ENCODE data around the gene PIM3.
"Not testable (repeated sequence)": the region's sequence is repeated elsewhere in the genome, so short reads cannot be mapped to it uniquely, and the experiment has no call there.

Gene PIM3

DNA sequence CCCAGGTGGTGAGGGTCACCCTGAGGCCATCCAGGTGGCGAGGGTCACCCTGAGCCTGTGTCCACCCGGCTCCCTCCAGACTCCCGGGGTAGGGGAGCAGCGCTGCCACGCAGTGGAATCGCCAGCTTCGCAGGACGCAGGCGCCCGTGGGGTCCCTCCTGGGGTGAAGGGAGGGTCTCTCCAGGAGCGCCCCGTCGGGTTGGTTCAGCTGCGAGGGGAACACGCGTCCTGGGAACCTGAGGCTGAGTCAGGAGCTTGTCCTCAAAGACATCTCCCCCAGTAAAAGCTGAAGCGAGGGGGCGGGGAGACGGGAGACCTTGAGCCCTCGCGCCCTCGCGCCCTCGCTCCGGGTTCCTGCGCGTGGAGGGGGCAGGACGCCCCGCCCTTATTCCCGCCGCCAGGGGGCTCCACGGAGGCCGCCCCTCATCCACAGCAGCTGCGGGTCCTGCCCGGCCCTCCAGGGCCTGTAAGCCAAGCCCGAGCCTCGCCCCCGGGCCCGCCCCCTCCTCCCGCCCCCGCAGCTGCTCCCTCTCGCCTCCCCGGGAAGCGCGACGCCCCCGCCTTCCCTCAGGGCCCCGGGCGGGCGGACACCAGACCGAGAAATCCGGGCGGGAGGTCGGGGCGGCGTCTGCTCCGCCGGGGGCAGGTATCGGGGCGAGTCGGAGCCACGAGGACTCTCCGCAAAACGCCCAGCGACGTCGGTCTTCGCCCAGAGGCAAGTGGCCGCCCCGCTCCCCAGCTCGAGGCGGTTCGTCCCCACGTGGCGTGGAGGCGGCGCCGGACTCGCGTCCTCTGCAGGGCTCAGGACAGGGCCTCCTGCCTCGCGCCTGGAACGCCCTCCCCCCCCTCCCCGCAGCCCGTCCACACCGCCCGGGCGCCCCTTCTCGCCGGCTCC lies 22.8 kb downstream of the PIM3 start:
- no peak for DNase-seq (ENCODE audit: low read depth in 2 of 2)

DNA sequence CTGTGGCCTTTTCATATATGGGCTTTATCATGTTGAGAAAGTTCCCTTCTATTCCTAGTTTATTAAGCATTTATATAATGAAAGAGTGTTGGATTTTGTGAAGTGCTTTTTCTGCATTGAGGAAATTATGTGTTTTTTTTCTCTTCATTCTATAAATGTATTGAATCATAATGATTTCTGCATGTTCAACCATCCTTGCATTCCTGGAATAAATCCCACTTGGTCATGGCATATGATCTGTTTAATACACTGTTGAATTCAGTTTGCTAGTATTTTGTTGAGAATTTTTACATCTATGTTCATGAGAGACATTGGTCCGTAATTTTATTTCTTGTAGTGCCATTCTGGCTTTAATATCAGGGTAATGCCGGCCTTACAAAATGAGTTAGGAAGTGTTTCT lies 25.8 kb downstream of the PIM3 start:
- no peak for DNase-seq (ENCODE audit: low read depth in 2 of 2)

- DNase-seq (ENCODE audit: low read depth in 2 of 2) = not testable (repeated sequence)
These were observed 29.3 kb downstream of the PIM3 start for GRCh38 chr22:49989826-49990225.

GRCh38 chr22:49991167-49991566 lies 30.6 kb downstream of the PIM3 start:
- no peak for DNase-seq (ENCODE audit: low read depth in 2 of 2)

DNA sequence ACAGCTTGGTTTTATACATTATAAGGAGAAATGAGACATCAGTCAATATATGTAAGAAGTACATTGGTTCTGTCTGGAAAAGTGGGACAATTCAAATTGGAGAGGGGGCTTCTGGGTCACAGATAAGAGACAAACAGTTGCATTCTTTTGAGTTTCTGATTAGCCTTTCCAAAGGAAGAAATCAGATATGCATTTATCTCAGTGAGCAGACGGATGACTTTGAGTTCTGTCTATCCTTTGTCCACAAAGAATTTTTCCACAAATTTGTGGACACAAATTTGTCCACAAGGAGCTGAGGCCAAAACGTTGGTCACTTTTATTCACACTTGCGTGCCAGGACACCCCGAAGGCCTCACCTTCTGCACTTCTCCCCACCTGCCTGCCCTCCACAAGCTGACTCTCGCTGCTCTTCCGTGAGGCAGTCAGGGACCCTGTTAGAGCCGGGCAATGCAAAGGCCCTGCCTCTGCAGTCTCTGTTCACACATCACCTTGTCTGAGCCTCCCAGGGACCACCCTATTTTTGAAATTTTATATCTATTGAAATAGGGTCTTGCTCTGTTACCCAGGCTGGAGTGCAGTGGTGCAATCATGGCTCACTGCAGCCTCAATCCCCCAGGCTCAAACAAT lies 31.4 kb downstream of the PIM3 start:
- no peak for DNase-seq (ENCODE audit: low read depth in 2 of 2)

GRCh38 chr22:49992921-49993648 lies 32.5 kb downstream of the PIM3 start:
- DNase-seq (ENCODE audit: low read depth in 2 of 2) = peak; percentile 50 to 62

DNA sequence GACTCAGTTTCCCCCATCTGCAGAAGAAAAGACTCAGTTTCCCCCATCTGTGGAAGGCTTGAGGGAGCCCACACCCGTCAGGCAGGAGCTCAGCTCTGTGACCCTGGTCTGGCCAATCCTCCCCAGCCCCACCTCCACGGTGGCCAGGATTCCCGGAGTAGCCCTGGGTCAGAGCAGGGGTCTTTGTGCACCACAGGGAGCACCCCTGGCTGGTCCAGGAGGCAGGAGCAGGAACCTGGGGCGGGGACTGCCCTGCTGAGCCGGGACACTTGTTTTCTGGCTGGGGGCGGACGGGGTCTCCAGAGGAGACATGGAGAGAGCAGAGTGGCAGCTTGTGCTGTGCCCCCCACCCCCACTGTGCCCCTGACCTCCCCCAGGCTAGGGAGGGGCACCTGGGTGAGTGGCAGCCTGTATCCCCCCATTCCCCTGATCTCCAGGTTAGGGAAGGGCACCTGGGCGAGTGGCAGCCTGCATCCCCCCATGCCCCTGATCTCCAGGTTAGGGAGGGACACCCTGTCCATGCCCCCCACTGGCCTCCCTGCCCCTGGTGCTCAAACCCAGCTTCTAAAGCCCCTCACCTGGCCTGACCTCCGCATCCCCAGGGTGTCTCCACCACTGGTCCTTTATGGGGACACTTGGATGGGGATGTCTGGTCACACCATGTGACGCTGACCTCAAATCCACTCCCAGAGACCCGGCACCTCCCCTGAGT lies 33.2 kb downstream of the PIM3 start:
- DNase-seq (ENCODE audit: low read depth in 2 of 2) = no peak

DNA sequence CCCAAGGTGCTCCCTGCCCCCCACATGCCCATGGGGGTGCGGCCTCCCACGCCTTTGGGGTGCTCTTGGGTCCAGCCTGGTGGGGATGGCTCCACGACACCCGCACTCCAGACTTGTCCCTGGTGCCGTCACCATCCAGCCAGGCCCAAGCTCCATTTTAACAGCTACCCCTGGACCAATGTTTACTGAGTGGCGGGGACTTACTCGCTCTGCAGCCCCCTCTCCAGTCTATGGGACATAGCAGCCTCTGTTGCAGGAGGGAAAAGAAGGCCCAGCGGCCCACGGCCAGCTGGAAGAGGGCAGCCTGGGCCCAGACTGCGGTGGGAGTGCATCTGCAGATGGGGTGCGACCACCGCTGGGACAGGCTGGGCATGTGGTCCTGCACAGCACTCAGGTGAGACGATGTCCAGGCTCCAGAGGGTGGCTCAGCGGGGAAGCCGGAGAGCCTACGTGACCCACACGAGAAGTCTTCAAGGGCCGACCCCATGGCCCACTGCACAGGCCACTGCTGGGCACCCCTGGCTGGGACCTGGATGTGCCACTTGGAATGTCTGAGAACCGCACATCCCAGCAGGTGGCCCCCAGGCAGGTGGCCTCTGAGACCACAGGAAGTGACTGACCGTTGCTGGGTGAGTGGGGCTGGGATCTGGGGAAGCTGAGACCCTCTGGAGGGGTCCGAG lies 33.9 kb downstream of the PIM3 start:
- DNase-seq (ENCODE audit: low read depth in 2 of 2) = no peak

GRCh38 chr22:49995041-49995360 lies 34.4 kb downstream of the PIM3 start:
- DNase-seq (ENCODE audit: low read depth in 2 of 2) = no peak

DNA sequence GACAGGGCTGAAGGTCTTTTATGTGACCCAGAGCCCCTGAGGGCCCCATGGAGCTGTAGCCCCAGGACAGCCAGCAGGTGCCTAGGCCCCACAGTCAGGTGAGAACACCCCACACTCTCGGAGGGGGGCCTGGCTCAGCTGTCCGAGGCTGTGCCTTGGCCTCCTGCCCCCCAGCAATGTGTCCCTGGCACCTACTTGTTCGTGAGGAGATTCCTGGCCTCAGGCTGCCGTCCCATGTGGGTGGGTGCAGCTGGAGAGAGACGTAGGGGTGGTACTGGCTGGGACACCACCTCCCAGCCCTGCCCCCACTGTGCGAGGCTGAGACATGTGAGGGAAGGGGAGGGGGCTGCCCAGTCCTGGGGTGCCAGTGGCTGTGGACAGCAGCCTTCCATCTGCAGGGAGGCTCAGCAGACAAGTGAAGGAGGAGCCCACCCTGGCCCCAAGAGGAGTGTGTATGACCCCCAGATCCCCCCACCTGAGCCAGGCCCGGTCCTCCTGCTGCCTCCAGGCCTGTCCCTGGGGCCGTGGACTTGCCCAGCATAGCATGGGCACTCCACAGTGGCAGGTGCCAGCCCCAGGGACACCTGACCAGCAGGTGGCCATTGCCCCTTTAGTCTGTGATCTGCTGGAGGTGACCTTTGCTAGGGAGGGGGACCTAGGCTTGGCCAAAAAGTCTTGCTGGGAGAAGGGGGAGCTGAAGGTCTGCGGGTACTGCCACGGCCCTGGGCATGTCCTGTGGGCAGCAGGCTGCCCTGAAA lies 35.0 kb downstream of the PIM3 start:
- DNase-seq (ENCODE audit: low read depth in 2 of 2) = no peak

GRCh38 chr22:49996119-49996517 lies 35.5 kb downstream of the PIM3 start:
- DNase-seq (ENCODE audit: low read depth in 2 of 2) = no peak

DNA sequence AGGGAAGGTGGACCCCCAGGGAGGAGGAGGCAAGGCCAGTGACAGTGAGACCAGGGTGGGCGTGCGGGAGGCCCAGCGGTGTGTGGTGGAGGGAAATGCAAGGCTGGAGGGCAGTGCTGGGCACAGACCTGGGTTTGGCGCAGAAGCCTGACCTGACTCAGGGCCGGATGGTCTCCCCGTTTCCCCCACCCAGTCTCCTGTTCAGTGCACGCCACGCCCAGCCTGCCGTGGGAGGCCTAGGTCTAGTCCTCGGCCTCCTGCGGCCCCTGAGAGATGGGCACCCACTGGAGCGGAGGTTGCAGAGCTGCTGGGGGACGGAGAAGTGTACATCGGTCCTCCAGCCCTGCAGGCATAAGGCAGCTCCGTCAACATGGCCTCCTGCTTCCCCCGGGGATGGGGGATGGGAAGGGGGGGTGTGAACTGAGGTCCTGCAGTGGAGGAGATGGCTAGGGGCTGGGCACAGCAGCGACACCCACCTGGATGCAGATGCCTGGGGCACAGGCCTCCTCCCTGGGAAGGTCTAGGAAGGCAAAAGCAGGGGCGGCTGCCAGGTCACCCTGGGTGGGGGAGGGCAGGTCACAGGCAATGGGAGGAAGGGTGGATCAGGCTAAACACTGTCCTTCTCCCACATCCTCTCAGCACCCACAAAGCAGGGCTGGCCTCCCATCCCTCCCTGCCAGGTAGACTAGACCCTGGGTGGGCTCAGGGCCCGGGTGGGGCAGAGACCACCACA lies 36.1 kb downstream of the PIM3 start:
- DNase-seq (ENCODE audit: low read depth in 2 of 2) = no peak

GRCh38 chr22:49997251-49997599 lies 36.7 kb downstream of the PIM3 start:
- DNase-seq (ENCODE audit: low read depth in 2 of 2) = no peak

DNA sequence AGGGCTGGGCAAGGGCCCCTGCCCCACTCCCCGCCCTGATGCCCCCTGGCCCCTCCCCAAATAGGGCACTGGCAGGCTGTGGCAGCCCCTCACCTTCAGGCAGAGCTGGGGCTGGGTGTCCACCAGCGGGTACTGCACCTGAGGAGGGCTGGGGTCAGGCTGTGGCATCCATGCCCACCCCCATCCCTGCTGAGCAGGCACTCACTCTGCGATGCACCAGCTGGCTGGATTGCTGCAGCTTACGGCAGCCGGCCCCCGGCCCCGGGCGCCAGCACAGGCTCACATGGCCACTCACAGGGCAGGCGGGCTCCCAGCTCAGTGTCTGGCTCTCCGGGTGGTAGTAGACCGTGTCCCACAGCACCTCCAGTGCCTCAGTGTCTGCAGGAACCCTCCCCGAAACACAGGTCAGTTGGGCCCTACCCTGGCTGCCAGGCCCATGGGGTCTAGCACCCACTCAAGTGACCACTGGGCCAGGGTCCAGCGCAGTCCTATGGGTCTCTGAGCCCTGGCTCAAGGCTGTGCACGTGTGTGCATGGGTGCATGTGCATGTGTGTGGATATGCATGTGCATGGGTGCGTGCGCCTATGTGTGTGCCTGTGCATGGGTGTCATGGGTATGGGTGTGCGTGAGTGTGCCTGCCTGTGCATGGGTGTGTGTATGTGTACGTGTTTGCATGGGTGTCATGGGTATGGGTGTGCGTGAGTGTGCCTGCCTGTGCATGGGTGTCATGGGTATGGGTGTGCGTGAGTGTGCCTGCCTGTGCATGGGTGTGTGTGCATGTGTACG lies 37.6 kb downstream of the PIM3 start:
- DNase-seq (ENCODE audit: low read depth in 2 of 2) = no peak

DNA sequence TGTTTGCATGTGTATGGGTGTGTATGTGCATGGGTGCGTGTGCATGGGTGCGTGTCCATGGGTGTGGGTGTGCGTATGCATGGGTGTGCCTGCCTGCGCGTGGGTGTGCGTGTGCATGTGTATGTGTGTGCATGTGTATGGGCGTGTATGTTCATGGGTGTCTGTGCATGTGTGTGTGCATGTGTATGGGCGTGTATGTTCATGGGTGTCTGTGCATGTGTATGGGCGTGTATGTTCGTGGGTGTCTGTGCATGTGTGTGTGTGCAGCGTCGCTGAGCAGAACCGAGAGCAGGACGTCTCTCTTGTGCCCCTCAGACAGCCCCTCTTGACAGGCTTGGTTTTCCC lies 38.1 kb downstream of the PIM3 start:
- no peak for DNase-seq (ENCODE audit: low read depth in 2 of 2)

DNA sequence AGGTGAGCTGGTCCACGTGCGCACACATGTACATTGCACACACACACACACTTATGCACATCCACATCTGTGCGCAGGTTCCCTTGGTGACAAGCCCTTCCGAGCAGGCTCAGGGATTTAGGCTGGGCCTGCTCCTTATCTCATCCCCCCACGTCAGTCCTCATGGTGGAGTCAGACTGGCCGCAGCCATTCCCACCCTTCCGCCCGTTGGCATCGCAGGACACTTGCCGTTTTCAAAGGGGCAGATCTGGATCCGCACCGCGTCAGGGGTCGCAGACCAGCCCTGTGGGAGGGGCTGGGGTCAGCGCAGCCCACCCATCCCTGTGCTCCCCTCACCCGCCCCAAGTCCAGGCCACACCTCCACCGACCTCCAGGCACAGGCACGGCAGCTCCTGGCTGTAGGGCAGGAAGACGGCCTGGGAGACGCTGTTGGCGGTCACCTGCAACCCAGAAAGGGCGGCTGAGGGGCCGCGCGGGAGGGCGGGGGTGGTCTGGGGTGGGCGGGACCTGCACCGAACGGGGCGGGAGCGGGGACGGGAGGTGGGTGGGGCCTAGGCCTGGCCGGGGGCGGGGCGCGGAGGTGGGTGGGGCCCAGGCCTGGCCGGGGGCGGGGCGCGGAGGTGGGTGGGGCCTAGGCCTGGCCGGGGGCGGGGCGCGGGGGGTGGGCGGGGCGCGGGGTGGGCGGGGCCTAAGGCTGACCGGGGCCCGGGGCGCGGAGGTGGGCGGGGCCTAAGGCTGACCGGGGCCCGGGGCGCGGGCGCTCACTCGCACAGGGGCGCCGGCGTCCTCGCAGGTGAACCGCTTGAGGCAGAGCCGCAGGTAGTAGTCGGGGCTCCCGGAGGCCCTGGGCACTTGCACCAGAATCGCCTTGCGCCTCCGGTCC lies 38.7 kb downstream of the PIM3 start:
- DNase-seq (ENCODE audit: low read depth in 2 of 2) = no peak

GRCh38 chr22:49999946-50000586 lies 39.5 kb downstream of the PIM3 start:
- no peak for DNase-seq (ENCODE audit: low read depth in 2 of 2)
